Hematopoietic multipotent progenitor cell treated with erythropoietin and hydrocortisone succinate and interleukin-3 and kit ligand, for 15 days (in vitro differentiated cells): Measurements from ENCODE around the gene C15orf39.
A peak's percentile ranks its signal among the peaks of the same experiment; 100 is the strongest.
"Not testable (repeated sequence)": the region's sequence is repeated elsewhere in the genome, so short reads cannot be mapped to it uniquely, and the experiment has no call there.

ENCODE experiments used
- DNase-seq: peaks from one replicate; pipeline ENCODE4 v3.0.0-alpha.2; 2015; ENCODE audit warnings: low spot score

C15orf39 gene

GRCh38 chr15:75201616-75202250, at the start of gene C15orf39:
Gene C15orf39 (plus strand): TSS chr15:75201882. CDS start chr15:75206049, 4,167 bp downstream.
- DNase-seq, result peak; percentile 81

- no peak for DNase-seq
Measured at GRCh38 chr15:75152382-75153079, 49.2 kb upstream of the C15orf39 start.

GRCh38 chr15:75153087-75153486, 48.6 kb upstream of the C15orf39 start:
- peak; percentile 55 for DNase-seq

- DNase-seq, result no peak
Measured at GRCh38 chr15:75153565-75154276, 48.0 kb upstream of the C15orf39 start.

GRCh38 chr15:75154461-75155062, 47.1 kb upstream of the C15orf39 start:
- no peak for DNase-seq

GRCh38 chr15:75156326-75157215, 45.1 kb upstream of the C15orf39 start:
- no peak for DNase-seq

GRCh38 chr15:75158402-75158801, 43.3 kb upstream of the C15orf39 start:
- no peak for DNase-seq

GRCh38 chr15:75159244-75159643, 42.4 kb upstream of the C15orf39 start:
- no peak for DNase-seq

- DNase-seq, result no peak
Measured at GRCh38 chr15:75161106-75161916, 40.4 kb upstream of the C15orf39 start.

- DNase-seq, result no peak
Measured at GRCh38 chr15:75161917-75162414, 39.7 kb upstream of the C15orf39 start.

GRCh38 chr15:75163150-75163564, 38.5 kb upstream of the C15orf39 start:
- peak; percentile 67 for DNase-seq

GRCh38 chr15:75164625-75165350, 36.9 kb upstream of the C15orf39 start:
- no peak for DNase-seq

GRCh38 chr15:75166489-75167063, 35.1 kb upstream of the C15orf39 start:
- not testable (repeated sequence) for DNase-seq

GRCh38 chr15:75167588-75168350, 33.9 kb upstream of the C15orf39 start:
- DNase-seq, result peak; percentile 26

- no peak for DNase-seq
Measured at GRCh38 chr15:75168374-75168773, 33.3 kb upstream of the C15orf39 start.

- DNase-seq, result no peak
Measured at GRCh38 chr15:75170203-75170602, 31.5 kb upstream of the C15orf39 start.

GRCh38 chr15:75170711-75171341, 30.9 kb upstream of the C15orf39 start:
- peak; percentile 49 for DNase-seq

- no peak for DNase-seq
Measured at GRCh38 chr15:75171408-75171807, 30.3 kb upstream of the C15orf39 start.
